ENCODE data around the gene TNFSF12.

The TNFSF12 gene

GRCh38 chr17:7576432-7576937 lies 27.6 kb downstream of the TNFSF12 start:
- Histone ChIP-seq H2AFZ (ENCODE audit: low read length) (no peak overlapping the region), H3K4me3 (ENCODE audit: low read depth, low read length, poor library complexity, severe bottlenecking) (no peak overlapping the region), H3F3A (ENCODE audit: insufficient read depth, low read length) (peaks cover 48% of the 10 kb centered on the region), H3K4me1 (ENCODE audit: insufficient read depth, low read length, severe bottlenecking) (peaks cover 40% of the 10 kb centered on the region), H3K4me2 (ENCODE audit: low read length) (no peak overlapping the region), H3K27ac (ENCODE audit: low read depth, low read length, poor library complexity, severe bottlenecking) (no peak overlapping the region), H4K20me1 (ENCODE audit: insufficient read depth, low read length) (peaks cover 5% of the 10 kb centered on the region; the same call in 1 of the 2 replicates), H3K79me2 (ENCODE audit: insufficient read depth, low read length) (peaks cover 28% of the 10 kb centered on the region), H3K9me2 (ENCODE audit: low read depth, low read length) (no peaks in the 10 kb centered on the region), H3K9ac (ENCODE audit: low read length) (no peak overlapping the region), H3K27me3 (ENCODE audit: insufficient read depth, low read length) (no peaks in the 10 kb centered on the region), H3K9me3 (ENCODE audit: low read length) (no peaks in the 10 kb centered on the region), H3K36me3 (ENCODE audit: insufficient read depth, low read length) (peaks cover 76% of the 10 kb centered on the region)
- TF ChIP-seq CTCF (IDR thresholded peaks at IDR 0.05; ENCODE audit: low read length) (no peak), EZH2 (IDR thresholded peaks at IDR 0.05; ENCODE audit: borderline replicate concordance, low read length) (no peak)

- no peak overlapping the region for H3K9ac ChIP-seq (ENCODE audit: low read length)
- no peak overlapping the region for H3K27ac ChIP-seq (ENCODE audit: low read depth, low read length, poor library complexity, severe bottlenecking)
- H3K9me3 ChIP-seq (ENCODE audit: low read length) = no peaks in the 10 kb centered on the region
- H3K36me3 ChIP-seq (ENCODE audit: insufficient read depth, low read length) = peaks cover 73% of the 10 kb centered on the region
- no peak overlapping the region for H3K4me3 ChIP-seq (ENCODE audit: low read depth, low read length, poor library complexity, severe bottlenecking)
- peaks cover 50% of the 10 kb centered on the region for H3K4me1 ChIP-seq (ENCODE audit: insufficient read depth, low read length, severe bottlenecking)
- H3K27me3 ChIP-seq (ENCODE audit: insufficient read depth, low read length) = no peaks in the 10 kb centered on the region
- H3K9me2 ChIP-seq (ENCODE audit: low read depth, low read length) = no peaks in the 10 kb centered on the region
- H3K79me2 ChIP-seq (ENCODE audit: insufficient read depth, low read length) = peaks cover 28% of the 10 kb centered on the region
- no peak overlapping the region for H2AFZ ChIP-seq (ENCODE audit: low read length)
- peaks cover 5% of the 10 kb centered on the region; the same call in 1 of the 2 replicates for H4K20me1 ChIP-seq (ENCODE audit: insufficient read depth, low read length)
- TF ChIP-seq CTCF (IDR thresholded peaks at IDR 0.05; ENCODE audit: low read length) = no peak
- no peak for TF ChIP-seq EZH2 (IDR thresholded peaks at IDR 0.05; ENCODE audit: borderline replicate concordance, low read length)
- peaks cover 48% of the 10 kb centered on the region for H3F3A ChIP-seq (ENCODE audit: insufficient read depth, low read length)
- no peak overlapping the region for H3K4me2 ChIP-seq (ENCODE audit: low read length)
Observed at GRCh38 chr17:7577327-7578199, 28.7 kb downstream of the TNFSF12 start.

DNA sequence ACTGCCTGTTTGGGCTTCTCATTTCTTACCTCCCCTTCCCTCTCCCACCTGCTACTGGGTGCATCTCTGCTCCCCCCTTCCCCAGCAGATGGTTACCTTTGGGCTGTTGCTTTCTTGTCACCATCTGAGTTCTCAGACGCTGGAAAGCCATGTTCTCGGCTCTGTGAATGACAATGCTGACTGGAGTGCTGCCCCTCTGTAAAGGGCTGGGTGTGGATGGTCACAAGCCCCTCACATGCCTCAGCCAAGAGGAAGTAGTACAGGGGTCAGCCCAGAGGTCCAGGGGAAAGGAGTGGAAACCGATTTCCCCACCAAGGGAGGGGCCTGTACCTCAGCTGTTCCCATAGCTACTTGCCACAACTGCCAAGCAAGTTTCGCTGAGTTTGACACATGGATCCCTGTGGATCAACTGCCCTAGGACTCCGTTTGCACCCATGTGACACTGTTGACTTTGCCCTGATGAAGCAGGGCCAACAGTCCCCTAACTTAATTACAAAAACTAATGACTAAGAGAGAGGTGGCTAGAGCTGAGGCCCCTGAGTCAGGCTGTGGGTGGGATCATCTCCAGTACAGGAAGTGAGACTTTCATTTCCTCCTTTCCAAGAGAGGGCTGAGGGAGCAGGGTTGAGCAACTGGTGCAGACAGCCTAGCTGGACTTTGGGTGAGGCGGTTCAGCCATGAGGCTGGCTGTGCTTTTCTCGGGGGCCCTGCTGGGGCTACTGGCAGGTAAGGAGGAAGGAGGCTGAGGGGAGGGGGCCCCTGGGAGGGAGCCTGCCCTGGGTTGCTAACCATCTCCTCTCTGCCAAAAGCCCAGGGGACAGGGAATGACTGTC lies 30.4 kb downstream of the TNFSF12 start, which contains the start of gene CD68:
TSS of gene CD68 (plus strand) at position 638 of the 833 bp plus-strand sequence. CDS start at position 678, 40 bp downstream.
- Histone ChIP-seq H3K9ac (ENCODE audit: low read length) (no peak within 1 kb of the TSS), H3K27me3 (ENCODE audit: insufficient read depth, low read length) (no peaks in the 10 kb centered on the region), H3K4me3 (ENCODE audit: low read depth, low read length, poor library complexity, severe bottlenecking) (no peak within 1 kb of the TSS), H3K9me2 (ENCODE audit: low read depth, low read length) (no peaks in the 10 kb centered on the region), H3K4me1 (ENCODE audit: insufficient read depth, low read length, severe bottlenecking) (peaks cover 55% of the 10 kb centered on the region), H3K27ac (ENCODE audit: low read depth, low read length, poor library complexity, severe bottlenecking) (peak within 1 kb of the TSS; percentile 88), H4K20me1 (ENCODE audit: insufficient read depth, low read length) (peaks cover 5% of the 10 kb centered on the region; the same call in 1 of the 2 replicates), H3F3A (ENCODE audit: insufficient read depth, low read length) (peaks cover 44% of the 10 kb centered on the region), H3K36me3 (ENCODE audit: insufficient read depth, low read length) (peaks cover 60% of the 10 kb centered on the region), H3K79me2 (ENCODE audit: insufficient read depth, low read length) (peaks cover 13% of the 10 kb centered on the region), H3K9me3 (ENCODE audit: low read length) (no peaks in the 10 kb centered on the region), H3K4me2 (ENCODE audit: low read length) (no peak within 1 kb of the TSS), H2AFZ (ENCODE audit: low read length) (no peak within 1 kb of the TSS)
- no peak for TF ChIP-seq EZH2 (IDR thresholded peaks at IDR 0.05; ENCODE audit: borderline replicate concordance, low read length)
- TF ChIP-seq CTCF (IDR thresholded peaks at IDR 0.05; ENCODE audit: low read length) = no peak

Data from OCI-LY1 (cell line).